Measurements from ENCODE around the gene ZNF304. TPM values are rescaled to one million over a fixed set of nuclear protein-coding genes. Genes with fewer than 3 reads are reported as not detected.

ZNF304 gene
- total and polyA plus RNA-seq, 2 of the 4 experiments (the other 2 are of a cell fraction), result 3.9 to 16.1 TPM

GRCh38 chr19:57389194-57389729 lies 38.2 kb downstream of the ZNF304 start:
- TF ChIP-seq MXI1 (IDR thresholded peaks at IDR 0.05; ENCODE audit: borderline replicate concordance, low read depth, low read length) (no peak), CTCF (conservative IDR thresholded peaks at IDR 0.05; ENCODE audit: low read depth, low read length) (no peak), CHD1 (IDR thresholded peaks at IDR 0.05; ENCODE audit: low read depth, low read length) (no peak), NFE2L2 (IDR thresholded peaks at IDR 0.05; ENCODE audit: low read depth, low read length) (no peak), FOS (IDR thresholded peaks at IDR 0.05; ENCODE audit: low read depth, low read length) (no peak), SMC3 (IDR thresholded peaks at IDR 0.05; ENCODE audit: low read depth, low read length) (no peak), POLR2A (IDR thresholded peaks at IDR 0.05; ENCODE audit: low read depth, low read length) (no peak), MAZ (IDR thresholded peaks at IDR 0.05; ENCODE audit: borderline replicate concordance, low read depth, low read length) (peak; percentile 92), MAFK (IDR thresholded peaks at IDR 0.05; ENCODE audit: low read depth, low read length) (no peak), CEBPB (IDR thresholded peaks at IDR 0.05; ENCODE audit: low read depth, low read length) (no peak), ELK1 (IDR thresholded peaks at IDR 0.05; ENCODE audit: borderline replicate concordance, low read depth, low read length) (peak; percentile 94; the same call in 1 of the 2 replicates), BHLHE40 (IDR thresholded peaks at IDR 0.05; ENCODE audit: low read depth, low read length) (no peak)
- Histone ChIP-seq H3K18ac (ENCODE audit: low read depth, low read length) (peak overlapping the region; percentile 11; the same call in 1 of the 2 replicates), H3K9me1 (ENCODE audit: insufficient read depth, low read length) (no peaks in the 10 kb centered on the region), H3K4me2 (ENCODE audit: low read depth, low read length) (peak overlapping the region; percentile 34), H3K9ac (ENCODE audit: low read depth, low read length) (peak overlapping the region; percentile 18; the same call in 1 of the 2 replicates), H2BK120ac (ENCODE audit: low read depth, low read length) (peak overlapping the region; percentile 27), H2AK9ac (replicated peaks; ENCODE audit: low read depth, low read length, poor library complexity) (no peak overlapping the region), H2AK5ac (ENCODE audit: low read depth, low read length) (peak overlapping the region; percentile 47; the same call in 1 of the 2 replicates), H3K36me3 (ENCODE audit: control insufficient read depth, insufficient read depth, low read length) (peaks cover 7% of the 10 kb centered on the region), H3K23ac (ENCODE audit: low read depth, low read length) (peak overlapping the region; percentile 7; the same call in 1 of the 2 replicates), H3K9me3 (ENCODE audit: control insufficient read depth, insufficient read depth, low read length) (no peaks in the 10 kb centered on the region), H3K27ac (ENCODE audit: insufficient read depth, low read length) (peak overlapping the region; percentile 17), H3K27me3 (ENCODE audit: control insufficient read depth, insufficient read depth, low read length) (no peaks in the 10 kb centered on the region), H3K79me1 (ENCODE audit: low read depth in 1 of 2, low read length in 2 of 2) (peaks cover 4 to 26% of the 10 kb centered on the region in 2 experiments; a peak in 3 of 4 replicates), H2BK15ac (ENCODE audit: low read depth, low read length) (peak overlapping the region; percentile 96), H4K8ac (ENCODE audit: low read depth in 2 of 2, low read length in 2 of 2) (peak overlapping the region; percentile 98), H2BK20ac (ENCODE audit: low read depth, low read length) (peak overlapping the region; percentile 16; the same call in 1 of the 2 replicates), H3K14ac (replicated peaks; ENCODE audit: low read depth, low read length) (peak overlapping the region; percentile 65), H4K20me1 (ENCODE audit: insufficient read depth, low read length) (peaks cover 4% of the 10 kb centered on the region; the same call in 1 of the 2 replicates), H3K4me1 (ENCODE audit: control insufficient read depth, insufficient read depth, low read length) (peaks cover 2% of the 10 kb centered on the region; the same call in 1 of the 2 replicates), H2BK5ac (ENCODE audit: low read depth, low read length, poor library complexity, severe bottlenecking) (peak overlapping the region; percentile 67), H4K91ac (ENCODE audit: insufficient read depth, low read depth, low read length) (peak overlapping the region; percentile 72), H3K4me3 (ENCODE audit: insufficient read depth, low read depth, low read length) (peak overlapping the region; percentile 16; the same call in 1 of the 2 replicates), H3K4ac (ENCODE audit: low read depth, low read length) (peak overlapping the region; percentile 43), H4K5ac (ENCODE audit: low read depth, low read length) (peak overlapping the region; percentile 93), H2AFZ (replicated peaks; ENCODE audit: low read length, poor library complexity) (peak overlapping the region; percentile 95), H3K56ac (ENCODE audit: extremely low read depth, insufficient read depth, low read length) (peak overlapping the region; percentile 65; the same call in 1 of the 2 replicates)
- 0% methylated on average over 3 of the region's 11 CpGs; no CpG with 5 or more reads in 1 of the 2 experiments for WGBS, 2 experiments (ENCODE audit: extremely low coverage in 2 of 2, insufficient read length in 1 of 2)
- in situ Hi-C loops (cut with MboI; ENCODE audit: low sequenced_read_pairs) (loop anchor here (25.0 kb wide), 1 partner anchor 977 kb away; the partner anchor contains the start of gene ZNF583), dilution Hi-C loops (cut with HindIII; ENCODE audit: low sequenced_read_pairs, unreplicated experiment) (no loop called here), intact Hi-C loops (cut with micrococcal nuclease) (no loop called here)
- DNase-seq, result no peak
- ChIA-PET CTCF (interaction anchor here (0.7 to 1.0 kb wide), 2 partner anchors 16 to 22 kb away, joined by 3 to 4 read pairs; no protein-coding TSS in a partner anchor), POLR2A (ENCODE audit: unreplicated experiment) (interaction anchor here (0.5 to 1.0 kb wide), 2 partner anchors 26 to 285 kb away, joined by 3 read pairs; no protein-coding TSS in a partner anchor)
- ATAC-seq (ENCODE audit: low read depth), result no peak
- no TSS peak for BruUV-seq (replicated peaks)

All from IMR-90 (cell line).